Measurements from ENCODE around the gene CD207. TPM values are rescaled to one million over a fixed set of nuclear protein-coding genes. Genes with fewer than 3 reads are reported as not detected.

CD207 gene
- total and polyA plus RNA-seq, 2 of the 8 experiments (the other 6 are each of a cell fraction or from before 2014, with no cell fraction given), result not detected

DNA sequence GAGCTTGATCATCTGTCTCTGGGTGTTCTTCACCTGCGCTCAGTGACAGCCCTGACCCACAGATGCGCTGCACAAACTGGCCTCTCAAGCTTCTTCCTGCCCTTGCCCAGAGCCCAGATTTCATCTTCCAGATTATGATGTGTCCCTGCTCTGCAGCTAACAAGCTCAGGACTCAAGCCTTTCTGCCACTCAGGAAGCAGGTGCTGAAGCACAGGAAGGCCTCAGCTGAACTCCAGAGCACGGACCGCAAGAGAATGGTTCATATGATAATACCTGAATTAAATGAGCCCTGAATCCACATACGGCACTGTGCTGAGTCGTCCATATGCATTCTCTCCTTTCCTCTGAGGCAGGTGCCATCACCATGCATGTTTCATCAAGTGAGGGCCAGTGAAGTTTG lies 3.8 kb downstream of the CD207 start (continued):
- no peak for TF ChIP-seq SIRT6 (IDR thresholded peaks at IDR 0.05; ENCODE audit: low read length)
- no peak for TF ChIP-seq CBX5 (IDR thresholded peaks at IDR 0.05; ENCODE audit: low read depth, low read length)
- no peak for TF ChIP-seq TBP (IDR thresholded peaks at IDR 0.05; ENCODE audit: low read depth, low read length)
- TF ChIP-seq CHD2 (IDR thresholded peaks at IDR 0.05; ENCODE audit: low read length), result no peak
- TF ChIP-seq KDM4A (IDR thresholded peaks at IDR 0.05; ENCODE audit: low read depth, low read length, severe bottlenecking), result no peak

Data from H1 (cell line).